Ectodermal cell (in vitro differentiated cells): ENCODE data around the gene OPN5.

ENCODE experiments used
- H3K27ac ChIP-seq: 2 replicates; pipeline ENCODE4 v1.7.0; 2013; ENCODE audit warnings: mild to moderate bottlenecking, low read depth, low read length; ENCODE audit not compliant: insufficient read depth, poor library complexity, severe bottlenecking
- H3K27me3 ChIP-seq: 2 replicates; pipeline ENCODE4 v1.7.0; 2013; ENCODE audit warnings: mild to moderate bottlenecking, low read length; ENCODE audit not compliant: insufficient read depth, control insufficient read depth, poor library complexity, severe bottlenecking
- H3K36me3 ChIP-seq: one replicate; pipeline ENCODE4 v1.7.0; 2013; ENCODE audit warnings: low read length; ENCODE audit not compliant: control insufficient read depth, insufficient read depth
- H3K4me1 ChIP-seq: one replicate; pipeline ENCODE4 v1.7.0; 2013; ENCODE audit warnings: low read length; ENCODE audit not compliant: control insufficient read depth, insufficient read depth
- H3K4me3 ChIP-seq: 2 replicates; pipeline ENCODE4 v1.7.0; 2013; ENCODE audit warnings: low read depth, low read length, control low read depth; ENCODE audit not compliant: insufficient read depth
- H3K9me3 ChIP-seq: 2 replicates; pipeline ENCODE4 v1.7.0; 2013; ENCODE audit warnings: mild to moderate bottlenecking, low read length, moderate library complexity; ENCODE audit not compliant: control insufficient read depth
- WGBS, 2 experiments: methylation state at CpG; one replicate each; pipeline ENCODE4 v1.1.7; 2013; ENCODE audit warnings: missing lambda C conversion rate in 2 of 2; 5-methylcytosine and 5-hydroxymethylcytosine counted together

The OPN5 gene

GRCh38 chr6:47787620-47788497 lies 6.0 kb downstream of the OPN5 start:
- Histone ChIP-seq H3K36me3 (no peaks in the 10 kb centered on the region), H3K9me3 (no peaks in the 10 kb centered on the region), H3K27ac (no peak overlapping the region), H3K4me1 (no peaks in the 10 kb centered on the region), H3K27me3 (no peaks in the 10 kb centered on the region), H3K4me3 (no peak overlapping the region)
- 35 to 37% methylated on average over 20 of the region's 20 CpGs for WGBS, 2 experiments

GRCh38 chr6:47788498-47788884 lies 6.7 kb downstream of the OPN5 start:
- Histone ChIP-seq H3K36me3 (no peaks in the 10 kb centered on the region), H3K9me3 (no peaks in the 10 kb centered on the region), H3K4me3 (no peak overlapping the region), H3K27me3 (no peaks in the 10 kb centered on the region), H3K4me1 (no peaks in the 10 kb centered on the region), H3K27ac (no peak overlapping the region)
- WGBS, 2 experiments = 75 to 81% methylated on average over 3 to 4 of the region's 5 CpGs

- no peaks in the 10 kb centered on the region for H3K27me3 ChIP-seq
- H3K4me1 ChIP-seq = no peaks in the 10 kb centered on the region
- H3K4me3 ChIP-seq = no peak overlapping the region
- WGBS, 2 experiments = 61 to 76% methylated on average over 2 of the region's 2 CpGs
- H3K9me3 ChIP-seq = no peaks in the 10 kb centered on the region
- H3K27ac ChIP-seq = no peak overlapping the region
- no peaks in the 10 kb centered on the region for H3K36me3 ChIP-seq
These were observed 7.7 kb downstream of the OPN5 start for GRCh38 chr6:47789553-47789952.

- Histone ChIP-seq H3K27ac (no peak overlapping the region), H3K27me3 (no peaks in the 10 kb centered on the region), H3K36me3 (no peaks in the 10 kb centered on the region), H3K4me1 (no peaks in the 10 kb centered on the region), H3K4me3 (no peak overlapping the region), H3K9me3 (no peaks in the 10 kb centered on the region)
- WGBS, 2 experiments = 96% methylated on average over 4 of the region's 4 CpGs
These were observed 10.4 kb downstream of the OPN5 start for GRCh38 chr6:47792216-47792733.

GRCh38 chr6:47794577-47795135 lies 12.8 kb downstream of the OPN5 start:
- Histone ChIP-seq H3K27ac (no peak overlapping the region), H3K27me3 (no peaks in the 10 kb centered on the region), H3K4me3 (no peak overlapping the region), H3K9me3 (no peaks in the 10 kb centered on the region), H3K36me3 (no peaks in the 10 kb centered on the region), H3K4me1 (no peaks in the 10 kb centered on the region)
- WGBS, 2 experiments = 93% methylated on average over 7 to 8 of the region's 8 CpGs

- Histone ChIP-seq H3K27ac (no peak overlapping the region), H3K36me3 (no peaks in the 10 kb centered on the region), H3K27me3 (no peaks in the 10 kb centered on the region), H3K9me3 (no peaks in the 10 kb centered on the region), H3K4me1 (no peaks in the 10 kb centered on the region), H3K4me3 (no peak overlapping the region)
- 68 to 80% methylated on average over 2 of the region's 2 CpGs for WGBS, 2 experiments
These were observed 20.2 kb downstream of the OPN5 start for GRCh38 chr6:47801984-47802383.

GRCh38 chr6:47804821-47805220 lies 23.0 kb downstream of the OPN5 start:
- WGBS, 2 experiments = 94 to 99% methylated on average over 2 of the region's 2 CpGs
- Histone ChIP-seq H3K27me3 (no peaks in the 10 kb centered on the region), H3K36me3 (no peaks in the 10 kb centered on the region), H3K9me3 (no peaks in the 10 kb centered on the region), H3K4me1 (no peaks in the 10 kb centered on the region), H3K27ac (no peak overlapping the region), H3K4me3 (no peak overlapping the region)

GRCh38 chr6:47809873-47810272 lies 28.0 kb downstream of the OPN5 start:
- no peaks in the 10 kb centered on the region for H3K9me3 ChIP-seq
- H3K36me3 ChIP-seq = no peaks in the 10 kb centered on the region
- 95% methylated on average over 8 of the region's 8 CpGs for WGBS, 2 experiments
- no peak overlapping the region for H3K27ac ChIP-seq
- no peak overlapping the region for H3K4me3 ChIP-seq
- no peaks in the 10 kb centered on the region for H3K4me1 ChIP-seq
- H3K27me3 ChIP-seq = no peaks in the 10 kb centered on the region

GRCh38 chr6:47810885-47811284 lies 29.1 kb downstream of the OPN5 start:
- Histone ChIP-seq H3K4me3 (no peak overlapping the region), H3K9me3 (no peaks in the 10 kb centered on the region), H3K36me3 (no peaks in the 10 kb centered on the region), H3K27ac (no peak overlapping the region), H3K4me1 (no peaks in the 10 kb centered on the region), H3K27me3 (no peaks in the 10 kb centered on the region)
- 83 to 84% methylated on average over 3 of the region's 3 CpGs for WGBS, 2 experiments

GRCh38 chr6:47811443-47811842 lies 29.6 kb downstream of the OPN5 start:
- Histone ChIP-seq H3K4me3 (no peak overlapping the region), H3K9me3 (no peaks in the 10 kb centered on the region), H3K27me3 (no peaks in the 10 kb centered on the region), H3K27ac (no peak overlapping the region), H3K4me1 (no peaks in the 10 kb centered on the region), H3K36me3 (no peaks in the 10 kb centered on the region)
- WGBS, 2 experiments = 94% methylated on average over 2 of the region's 3 CpGs; no CpG with 5 or more reads in 1 of the 2 experiments
